ENCODE data around the gene TNFSF11.

Gene TNFSF11

DNA sequence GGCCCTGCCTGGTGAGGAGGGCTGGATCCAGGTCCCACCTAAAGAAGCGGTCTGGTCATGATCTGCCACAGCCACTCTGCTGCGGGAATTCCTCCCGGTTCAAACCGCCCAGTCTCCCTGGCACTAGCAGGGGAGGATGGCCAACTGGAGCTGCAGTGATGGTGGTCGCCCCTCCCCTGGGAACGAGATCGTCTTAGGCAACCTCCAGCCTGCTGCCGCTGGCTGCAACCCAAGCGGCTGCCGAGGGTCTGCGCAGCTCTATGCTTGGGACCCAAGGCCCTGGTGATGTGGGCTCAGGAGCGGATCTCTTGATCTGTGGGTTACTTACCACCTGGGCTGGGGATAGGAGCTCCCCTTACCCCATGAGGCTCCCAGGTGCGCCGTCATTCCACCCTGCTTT is 69.1 kb downstream of the TNFSF11 start:
- no peaks in the 10 kb centered on the region for H3K36me3 Mint-ChIP-seq
- H3K9me3 Mint-ChIP-seq = peaks cover 3 to 6% of the 10 kb centered on the region in 2 donors
- no peak overlapping the region for H3K4me3 Mint-ChIP-seq
- no peaks in the 10 kb centered on the region for H3K4me1 Mint-ChIP-seq
- peaks cover 5 to 14% of the 10 kb centered on the region in 2 donors for H3K27me3 Mint-ChIP-seq
- no peak overlapping the region for H3K27ac Mint-ChIP-seq
- ATAC-seq (replicated peaks) (no peak), DNase-seq (no peak)

GRCh38 chr13:42644841-42645240 is 70.9 kb downstream of the TNFSF11 start:
- Mint-ChIP-seq H3K4me1 (no peaks in the 10 kb centered on the region), H3K4me3 (no peak overlapping the region), H3K27me3 (peaks cover 8 to 19% of the 10 kb centered on the region in 2 donors), H3K36me3 (no peaks in the 10 kb centered on the region), H3K9me3 (peaks cover 3 to 6% of the 10 kb centered on the region in 2 donors), H3K27ac (no peak overlapping the region)
- DNase-seq (no peak), ATAC-seq (replicated peaks) (no peak)

DNA sequence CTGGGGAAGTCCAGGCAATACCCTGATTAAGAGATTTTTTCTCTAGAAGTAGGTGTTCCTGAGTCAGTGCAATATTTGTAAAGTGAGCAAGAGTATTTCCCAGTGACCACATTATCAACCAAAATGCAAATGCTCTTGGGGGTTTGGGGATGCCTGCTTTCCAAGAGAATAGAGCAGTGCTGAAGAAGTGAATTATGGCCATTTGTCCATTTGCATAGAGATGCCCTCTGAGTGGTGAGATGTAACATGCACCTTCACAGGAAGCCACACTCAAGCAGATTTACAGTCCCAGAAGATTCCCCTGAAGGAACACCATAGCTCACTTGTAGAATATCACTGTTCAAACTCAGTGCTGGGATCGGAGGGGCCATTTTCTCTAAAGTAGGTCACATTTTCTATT is 71.8 kb downstream of the TNFSF11 start:
- no peak for DNase-seq
- no peak overlapping the region for H3K4me3 Mint-ChIP-seq
- no peaks in the 10 kb centered on the region for H3K4me1 Mint-ChIP-seq
- peaks cover 16 to 23% of the 10 kb centered on the region in 2 donors for H3K27me3 Mint-ChIP-seq
- H3K9me3 Mint-ChIP-seq = peaks cover 0 to 5% of the 10 kb centered on the region in 2 donors
- peak in 1 of 2 donors; percentile 10 for ATAC-seq (replicated peaks)
- H3K27ac Mint-ChIP-seq = no peak overlapping the region
- no peaks in the 10 kb centered on the region for H3K36me3 Mint-ChIP-seq

- no peak for DNase-seq
- Mint-ChIP-seq H3K9me3 (no peaks in the 10 kb centered on the region), H3K4me3 (no peak overlapping the region), H3K27me3 (peaks cover 20% of the 10 kb centered on the region in 2 donors), H3K36me3 (no peaks in the 10 kb centered on the region), H3K27ac (no peak overlapping the region), H3K4me1 (no peaks in the 10 kb centered on the region)
- ATAC-seq (replicated peaks) = no peak
Observed at GRCh38 chr13:42649141-42649540, 75.2 kb downstream of the TNFSF11 start.

DNA sequence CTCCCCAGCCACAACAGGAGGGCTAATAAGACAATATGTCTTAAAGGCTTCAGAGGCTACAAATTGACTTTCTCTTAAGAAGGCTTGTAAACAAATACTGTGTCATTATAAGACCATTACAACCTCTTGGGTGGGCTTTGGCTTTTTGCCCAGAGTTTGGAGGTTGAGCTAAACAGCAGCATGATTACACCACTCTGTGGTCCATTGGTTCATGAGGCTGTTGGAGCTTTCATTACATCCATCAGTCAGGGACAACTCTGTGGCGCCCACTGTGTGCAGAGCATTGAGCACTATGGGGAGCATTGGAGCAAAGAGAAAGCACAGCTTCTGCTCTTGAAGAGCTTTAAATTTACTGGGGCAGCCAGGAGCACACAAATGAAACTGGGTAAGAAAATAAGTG is 75.9 kb downstream of the TNFSF11 start:
- DNase-seq = no peak
- Mint-ChIP-seq H3K27me3 (peaks cover 21 to 22% of the 10 kb centered on the region in 2 donors), H3K9me3 (no peaks in the 10 kb centered on the region), H3K27ac (no peak overlapping the region), H3K4me3 (no peak overlapping the region), H3K4me1 (no peaks in the 10 kb centered on the region), H3K36me3 (no peaks in the 10 kb centered on the region)
- no peak for ATAC-seq (replicated peaks)

- DNase-seq = no peak
- Mint-ChIP-seq H3K27me3 (peaks cover 27 to 29% of the 10 kb centered on the region in 2 donors), H3K4me1 (no peaks in the 10 kb centered on the region), H3K9me3 (no peaks in the 10 kb centered on the region), H3K27ac (no peak overlapping the region), H3K4me3 (no peak overlapping the region), H3K36me3 (no peaks in the 10 kb centered on the region)
- ATAC-seq (replicated peaks) = no peak
Observed at GRCh38 chr13:42650506-42650905, 76.6 kb downstream of the TNFSF11 start.

- peaks cover 28 to 31% of the 10 kb centered on the region in 2 donors for H3K27me3 Mint-ChIP-seq
- H3K4me3 Mint-ChIP-seq = no peak overlapping the region
- H3K27ac Mint-ChIP-seq = no peak overlapping the region
- DNase-seq = no peak
- H3K4me1 Mint-ChIP-seq = no peaks in the 10 kb centered on the region
- no peaks in the 10 kb centered on the region for H3K9me3 Mint-ChIP-seq
- no peaks in the 10 kb centered on the region for H3K36me3 Mint-ChIP-seq
- ATAC-seq (replicated peaks) = no peak
Observed at GRCh38 chr13:42651936-42652641, 78.1 kb downstream of the TNFSF11 start.

DNA sequence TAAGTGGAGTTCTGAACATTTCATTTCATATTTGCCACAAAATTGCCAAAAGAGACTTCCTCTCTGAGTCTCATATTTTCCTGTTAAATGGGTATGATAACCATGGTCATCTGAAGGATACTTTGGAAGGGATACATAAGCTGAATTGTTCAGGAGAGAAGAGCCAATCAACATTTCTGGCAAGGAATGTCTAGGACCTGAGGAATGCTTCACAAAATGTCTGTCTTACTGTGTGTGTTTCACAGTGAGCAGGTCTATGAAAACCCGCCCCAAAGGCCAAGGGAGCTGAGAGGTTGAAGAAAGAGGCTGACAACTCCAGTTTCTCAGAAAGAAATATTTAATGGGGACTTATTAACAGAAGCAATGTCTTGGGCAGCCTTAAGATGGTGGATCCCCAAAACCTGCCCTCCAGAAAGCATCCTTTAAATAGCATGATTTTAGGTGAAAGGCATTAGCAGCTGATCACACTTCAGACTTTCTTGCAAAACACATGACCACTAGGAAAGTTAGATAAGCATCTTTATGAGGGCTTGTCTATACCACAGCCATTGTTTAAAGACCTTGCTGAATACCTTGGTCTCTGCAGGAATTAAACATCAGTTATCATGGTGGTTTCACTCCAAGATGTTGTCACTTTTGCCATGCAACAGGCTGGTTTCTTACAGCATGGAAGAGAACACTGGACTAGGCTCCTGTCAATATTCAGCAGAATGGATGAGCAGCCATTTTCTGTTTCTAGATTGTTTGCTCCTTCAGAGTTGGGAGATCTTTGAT is 78.9 kb downstream of the TNFSF11 start:
- no peak overlapping the region for H3K27ac Mint-ChIP-seq
- no peaks in the 10 kb centered on the region for H3K4me1 Mint-ChIP-seq
- ATAC-seq (replicated peaks) (no peak), DNase-seq (no peak)
- H3K9me3 Mint-ChIP-seq = no peaks in the 10 kb centered on the region
- H3K27me3 Mint-ChIP-seq = peaks cover 32 to 35% of the 10 kb centered on the region in 2 donors
- H3K36me3 Mint-ChIP-seq = no peaks in the 10 kb centered on the region
- no peak overlapping the region for H3K4me3 Mint-ChIP-seq

DNA sequence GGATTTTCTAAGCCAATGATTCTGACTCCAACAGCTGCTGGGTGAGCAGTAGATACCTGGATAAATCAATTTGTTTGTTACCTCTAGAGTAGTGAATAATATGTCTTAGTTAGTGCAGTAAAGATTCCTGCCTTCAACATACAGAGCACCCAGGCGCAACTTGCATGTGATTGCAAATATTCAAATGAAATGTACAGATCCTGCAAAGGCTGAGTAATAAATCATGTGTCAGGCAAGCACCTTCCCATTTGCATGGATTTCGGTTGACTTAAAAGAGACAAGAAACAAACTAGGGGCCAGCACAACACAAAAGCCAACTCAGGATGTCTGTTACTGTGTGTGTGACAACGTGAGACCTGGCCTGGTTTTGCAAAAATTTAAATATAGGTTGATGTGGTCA is 79.7 kb downstream of the TNFSF11 start:
- Mint-ChIP-seq H3K4me3 (no peak overlapping the region), H3K27ac (no peak overlapping the region), H3K4me1 (no peaks in the 10 kb centered on the region), H3K36me3 (no peaks in the 10 kb centered on the region), H3K9me3 (no peaks in the 10 kb centered on the region), H3K27me3 (peaks cover 35 to 38% of the 10 kb centered on the region in 2 donors)
- DNase-seq = no peak
- no peak for ATAC-seq (replicated peaks)

DNA sequence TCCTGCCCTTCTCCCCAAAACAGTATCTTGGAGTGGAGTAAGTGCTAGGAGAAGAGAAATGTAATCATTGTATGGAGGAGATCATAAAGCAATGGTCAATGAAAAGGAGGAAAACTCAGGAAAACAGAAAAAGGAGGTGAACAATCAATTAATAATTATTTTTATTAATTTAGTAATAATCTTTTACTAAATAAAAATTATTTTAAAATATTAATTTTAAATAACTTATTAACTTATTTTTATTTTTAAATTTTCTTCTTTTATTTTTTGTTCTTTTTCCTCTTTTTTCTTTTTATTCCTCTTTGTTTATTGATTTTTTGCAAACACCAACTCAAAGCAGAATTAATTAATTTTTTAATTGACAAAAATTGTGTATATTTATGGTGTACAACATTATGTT is 80.3 kb downstream of the TNFSF11 start:
- DNase-seq (no peak), ATAC-seq (replicated peaks) (no peak)
- Mint-ChIP-seq H3K27ac (no peak overlapping the region), H3K27me3 (peaks cover 40 to 41% of the 10 kb centered on the region in 2 donors), H3K9me3 (no peaks in the 10 kb centered on the region), H3K36me3 (no peaks in the 10 kb centered on the region), H3K4me3 (no peak overlapping the region), H3K4me1 (no peaks in the 10 kb centered on the region)

DNA sequence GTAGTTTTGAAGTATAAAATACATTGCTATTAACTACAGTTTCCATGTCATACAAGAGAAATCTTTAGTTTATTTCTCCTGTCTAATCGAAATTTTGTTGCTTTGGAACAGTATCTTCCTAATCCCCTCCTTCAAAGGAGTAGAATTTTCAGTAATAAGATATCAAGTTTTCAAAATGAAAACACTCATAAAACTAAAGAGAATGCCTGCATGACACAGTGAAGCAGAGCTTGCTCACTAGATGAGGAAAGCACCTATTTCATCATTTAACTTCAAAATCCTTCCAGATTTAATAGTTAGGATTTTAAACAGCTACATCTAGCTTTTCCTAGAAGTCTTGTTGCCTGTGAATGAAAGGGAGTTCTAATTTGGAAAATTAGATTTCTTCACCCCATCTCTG is 80.8 kb downstream of the TNFSF11 start:
- H3K4me1 Mint-ChIP-seq = no peaks in the 10 kb centered on the region
- DNase-seq (no peak), ATAC-seq (replicated peaks) (no peak)
- no peaks in the 10 kb centered on the region for H3K9me3 Mint-ChIP-seq
- no peaks in the 10 kb centered on the region for H3K36me3 Mint-ChIP-seq
- H3K27me3 Mint-ChIP-seq = peaks cover 41 to 45% of the 10 kb centered on the region in 2 donors
- no peak overlapping the region for H3K4me3 Mint-ChIP-seq
- no peak overlapping the region for H3K27ac Mint-ChIP-seq

GRCh38 chr13:42656161-42656560 is 82.2 kb downstream of the TNFSF11 start:
- Mint-ChIP-seq H3K36me3 (no peaks in the 10 kb centered on the region), H3K9me3 (no peaks in the 10 kb centered on the region), H3K4me3 (no peak overlapping the region), H3K27ac (no peak overlapping the region), H3K4me1 (no peaks in the 10 kb centered on the region), H3K27me3 (peaks cover 41 to 42% of the 10 kb centered on the region in 2 donors)
- DNase-seq (no peak), ATAC-seq (replicated peaks) (no peak)

DNA sequence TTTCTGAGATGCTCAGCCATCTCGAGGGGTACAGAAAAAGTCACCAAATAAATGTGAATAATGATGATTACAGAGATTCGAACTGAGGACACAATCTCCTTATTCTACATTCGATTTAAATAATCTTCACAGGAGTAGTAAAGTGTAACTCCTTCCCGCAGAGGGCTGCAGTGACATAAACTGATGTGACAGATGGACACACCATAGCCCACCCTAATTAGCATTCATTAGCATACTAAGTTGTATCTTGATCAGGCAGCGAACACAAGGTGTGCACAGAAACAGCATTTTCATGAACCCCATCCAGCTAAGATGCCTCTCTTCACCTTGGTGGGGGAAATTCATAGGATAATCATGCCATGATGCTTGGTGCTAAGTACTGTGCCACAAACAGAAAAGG is 83.0 kb downstream of the TNFSF11 start:
- no peak for DNase-seq
- Mint-ChIP-seq H3K36me3 (no peaks in the 10 kb centered on the region), H3K4me1 (no peaks in the 10 kb centered on the region), H3K27me3 (peaks cover 44 to 46% of the 10 kb centered on the region in 2 donors), H3K9me3 (no peaks in the 10 kb centered on the region), H3K4me3 (no peak overlapping the region), H3K27ac (no peak overlapping the region)
- ATAC-seq (replicated peaks) = no peak

Data from stimulated activated naive B cell treated with anti-CD40 and anti-IgM and Interleukin-4, amounts not matched to agents 10 μg/mL and 1 μg/mL and 100 μg/mL, for 72 hours (primary cell).